OCI-LY7 (cell line): ENCODE data around the gene LRP1B.

ENCODE experiments used
- CTCF ChIP-seq: fragments of 200-600 bp; sonication (generic); conservative IDR thresholded peaks from 2 replicates; pipeline ENCODE4 v1.5.1; 2014; ENCODE audit warnings: mild to moderate bottlenecking, antibody characterized with exemption, low read length, moderate library complexity, mixed read lengths
- EZH2phosphoT487 ChIP-seq: fragments of 200-600 bp; sonication (generic); IDR thresholded peaks from 2 replicates; pipeline ENCODE4 v1.6.1; 2018; ENCODE audit warnings: low read depth, borderline replicate concordance, mild to moderate bottlenecking, mixed run types, antibody characterized with exemption, low read length, moderate library complexity, mixed read lengths

- TF ChIP-seq CTCF, result no peak
- no peak for TF ChIP-seq EZH2phosphoT487
These were observed 624.7 kb downstream of the LRP1B start for GRCh38 chr2:141506135-141506534.
